Ammon's horn (tissue), 1 donor: ENCODE measurements around the gene TRIP4.
A peak's percentile ranks its signal among the peaks of the same experiment; 100 is the strongest.
"Not testable (repeated sequence)": the region's sequence is repeated elsewhere in the genome, so short reads cannot be mapped to it uniquely, and the experiment has no call there.

Experiments used
- DNase-seq: peaks from one replicate; pipeline ENCODE4 v3.0.0-alpha.2; 2016; ENCODE audit warnings: low spot score

The TRIP4 gene

GRCh38 chr15:64381000-64381751, 6.5 kb upstream of the TRIP4 start, which contains the start of gene PCLAF:
Gene PCLAF, minus strand, starts transcription at chr15:64381441. Its CDS starts 70 bp downstream, at chr15:64381371.
- DNase-seq: peak; percentile 97

GRCh38 chr15:64383760-64384159, 3.9 kb upstream of the TRIP4 start:
- DNase-seq: no peak

GRCh38 chr15:64386291-64386690, 1.3 kb upstream of the TRIP4 start:
- no peak for DNase-seq

DNA sequence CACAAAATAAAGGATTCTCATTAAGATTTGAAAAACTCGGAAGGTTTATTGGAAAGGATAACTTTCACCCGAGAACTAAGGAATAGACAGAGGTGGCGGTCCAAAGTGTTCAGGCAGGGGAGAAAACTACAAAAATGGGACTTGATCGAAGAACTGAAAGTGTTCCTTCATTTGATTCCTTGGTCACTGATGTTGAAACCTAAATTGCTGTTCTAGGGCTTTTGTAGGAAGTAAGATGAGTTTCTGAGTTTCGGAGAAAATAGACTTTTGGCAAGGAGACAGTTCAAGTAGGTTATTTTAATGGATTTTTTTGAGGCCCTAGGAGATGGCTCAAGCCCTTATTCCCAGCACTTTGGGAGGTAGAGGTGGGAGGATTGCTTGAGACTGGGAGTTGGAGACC, 1.4 kb downstream of the TRIP4 start:
- no peak for DNase-seq

GRCh38 chr15:64392471-64392870, 4.8 kb downstream of the TRIP4 start:
- not testable (repeated sequence) for DNase-seq

- DNase-seq: no peak
These were observed 9.2 kb downstream of the TRIP4 start for GRCh38 chr15:64396789-64397188.

GRCh38 chr15:64398575-64398974, 10.9 kb downstream of the TRIP4 start:
- DNase-seq: no peak

GRCh38 chr15:64400583-64400982, 12.9 kb downstream of the TRIP4 start:
- DNase-seq: no peak

- DNase-seq: no peak
These were observed 24.6 kb downstream of the TRIP4 start for GRCh38 chr15:64412216-64412615.

- no peak for DNase-seq
These were observed 35.1 kb downstream of the TRIP4 start for GRCh38 chr15:64422697-64423096.

GRCh38 chr15:64423970-64424369, 36.3 kb downstream of the TRIP4 start:
- no peak for DNase-seq

DNA sequence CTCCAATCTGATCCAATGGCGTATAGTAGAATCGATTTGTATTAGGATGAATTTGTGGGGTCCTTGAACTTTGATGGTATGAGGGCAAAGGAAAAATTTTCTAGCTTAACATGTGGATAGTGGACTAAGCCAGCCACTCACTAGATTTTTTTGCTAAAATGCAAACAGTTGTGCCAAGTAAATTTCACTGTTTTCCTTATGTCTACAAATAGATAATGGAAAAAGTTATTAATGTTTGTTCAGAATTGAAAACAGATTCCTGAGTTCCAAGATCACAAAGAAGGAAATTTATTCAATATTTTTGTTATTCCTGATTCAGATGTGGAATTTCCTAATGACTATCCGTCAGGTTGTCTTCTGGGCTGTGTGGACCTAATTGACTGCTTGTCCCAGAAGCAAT, 37.6 kb downstream of the TRIP4 start:
- DNase-seq: no peak

- DNase-seq: peak; percentile 30
These were observed 39.3 kb downstream of the TRIP4 start for GRCh38 chr15:64426845-64427465.

DNA sequence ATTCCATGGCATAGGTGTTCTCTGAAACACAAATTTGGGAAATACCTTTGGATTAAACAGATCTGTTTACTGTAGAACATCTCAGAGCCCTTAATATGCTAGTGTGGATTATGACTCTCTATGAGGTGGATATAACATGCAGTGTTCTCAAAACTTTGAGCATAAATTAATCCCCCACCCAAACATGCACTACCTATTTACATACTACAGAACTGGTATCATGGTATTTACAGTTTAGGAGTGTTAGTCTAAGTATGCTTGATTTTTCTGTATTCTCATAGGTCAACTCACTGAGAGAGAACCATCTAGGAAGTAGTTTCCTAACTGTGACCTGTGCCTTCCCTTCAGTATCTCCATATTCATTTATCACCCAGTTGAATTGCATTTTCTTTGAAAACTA, 41.8 kb downstream of the TRIP4 start:
- DNase-seq: no peak

GRCh38 chr15:64430000-64430735, 42.5 kb downstream of the TRIP4 start:
- DNase-seq: no peak

- DNase-seq: no peak
These were observed 50.3 kb downstream of the TRIP4 start for GRCh38 chr15:64437982-64438381.

DNA sequence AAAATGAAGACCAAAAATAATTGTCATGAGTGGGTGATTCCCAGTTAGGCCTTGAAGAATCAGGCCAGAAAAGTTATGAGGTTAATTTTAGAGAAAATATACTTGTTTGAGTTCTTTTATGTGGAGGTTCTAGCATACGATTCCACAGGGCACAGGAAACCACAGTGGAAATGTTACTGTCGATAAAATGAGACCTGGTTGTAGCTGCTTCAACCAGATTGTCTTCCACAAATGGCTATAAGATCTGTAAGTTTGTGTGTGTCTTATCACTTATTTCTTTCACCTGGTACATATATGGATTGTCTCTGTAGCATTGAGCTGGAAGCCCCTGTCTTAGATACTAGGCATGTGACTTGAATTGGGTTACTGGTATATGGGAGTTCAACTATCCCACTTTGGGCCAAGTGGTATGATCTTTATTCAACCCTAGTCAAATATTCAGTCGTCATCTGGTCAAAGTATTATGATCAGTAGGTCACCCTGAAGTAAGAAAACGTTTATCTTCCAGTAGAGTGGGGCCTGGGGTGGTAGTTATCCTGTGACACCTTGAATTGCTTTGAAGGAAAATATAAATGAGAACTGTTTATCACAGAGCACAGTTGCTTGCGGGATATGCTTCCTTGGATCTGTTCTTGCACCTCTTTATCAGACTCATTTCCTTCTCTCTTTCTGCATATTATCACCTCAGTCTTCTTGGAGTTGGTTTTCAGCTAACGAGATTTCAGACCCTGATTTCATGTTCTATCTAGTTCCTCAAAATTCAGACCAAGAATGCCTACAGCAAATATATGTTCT, 51.2 kb downstream of the TRIP4 start:
- DNase-seq: no peak

DNA sequence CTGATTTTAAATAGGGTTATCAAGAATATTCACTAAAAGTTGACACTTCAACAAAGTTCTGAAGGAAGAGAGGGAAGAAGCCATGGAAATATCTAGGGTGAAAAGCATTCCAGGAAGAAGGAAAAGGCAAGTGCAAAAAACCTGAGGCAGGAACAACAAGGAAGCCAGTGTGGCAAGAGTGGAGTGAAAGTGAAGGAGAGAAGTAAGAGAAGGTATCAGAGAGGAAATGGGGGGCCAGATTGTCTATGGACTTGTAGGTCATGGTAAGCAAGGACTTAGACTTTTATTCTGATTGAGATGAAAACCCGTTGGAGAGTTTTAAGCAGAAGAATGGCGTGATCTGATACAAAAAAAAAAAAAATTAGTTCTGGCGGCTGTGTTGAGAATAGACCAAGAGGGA, 54.2 kb downstream of the TRIP4 start:
- no peak for DNase-seq

DNA sequence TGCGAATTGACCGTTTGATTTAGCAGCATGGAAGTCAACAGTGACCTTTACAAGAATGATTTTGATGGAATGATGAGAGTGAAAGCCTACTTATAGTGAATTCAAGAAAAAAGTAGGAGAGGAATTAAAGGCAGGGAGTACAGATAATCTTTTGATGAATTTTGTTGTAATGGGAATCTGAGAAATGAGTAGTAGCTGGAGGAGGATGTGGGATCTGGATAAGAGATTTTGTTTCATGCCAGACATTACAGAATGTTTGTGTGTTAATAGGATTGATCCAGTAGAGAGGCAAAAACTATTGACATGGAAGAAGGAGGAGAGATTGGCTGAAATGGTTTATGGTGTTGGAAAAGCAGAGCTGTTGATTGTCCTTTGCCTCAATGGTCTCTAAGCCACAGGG, 55.4 kb downstream of the TRIP4 start:
- DNase-seq: no peak

GRCh38 chr15:64443747-64444621, 56.3 kb downstream of the TRIP4 start:
- no peak for DNase-seq

DNA sequence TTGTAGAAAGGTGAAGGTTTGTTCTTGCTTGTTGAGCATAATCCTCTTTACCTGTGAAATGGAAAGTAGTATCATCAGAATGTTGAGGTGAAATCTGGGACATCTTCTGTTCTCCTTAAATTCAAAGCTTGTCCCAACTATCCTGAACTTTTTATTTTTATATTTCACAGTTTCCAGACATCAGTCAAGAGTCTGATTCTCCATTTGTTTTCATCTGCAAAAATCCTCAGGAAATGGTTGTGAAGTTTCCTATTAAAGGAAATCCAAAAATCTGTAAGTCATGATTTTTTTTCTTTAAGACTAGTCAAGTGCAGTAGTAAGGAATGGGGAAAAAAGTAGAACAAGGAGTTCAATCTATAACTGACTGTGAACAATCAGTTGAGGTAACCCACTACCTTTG, 57.2 kb downstream of the TRIP4 start:
- no peak for DNase-seq
